Medulla oblongata (tissue), 1 donor: ENCODE data around the gene NTRK3.

Experiments
- DNase-seq: peaks from one replicate; pipeline ENCODE4 v3.0.0-alpha.2; 2015; ENCODE audit errors: extremely low spot score

Gene NTRK3

DNA sequence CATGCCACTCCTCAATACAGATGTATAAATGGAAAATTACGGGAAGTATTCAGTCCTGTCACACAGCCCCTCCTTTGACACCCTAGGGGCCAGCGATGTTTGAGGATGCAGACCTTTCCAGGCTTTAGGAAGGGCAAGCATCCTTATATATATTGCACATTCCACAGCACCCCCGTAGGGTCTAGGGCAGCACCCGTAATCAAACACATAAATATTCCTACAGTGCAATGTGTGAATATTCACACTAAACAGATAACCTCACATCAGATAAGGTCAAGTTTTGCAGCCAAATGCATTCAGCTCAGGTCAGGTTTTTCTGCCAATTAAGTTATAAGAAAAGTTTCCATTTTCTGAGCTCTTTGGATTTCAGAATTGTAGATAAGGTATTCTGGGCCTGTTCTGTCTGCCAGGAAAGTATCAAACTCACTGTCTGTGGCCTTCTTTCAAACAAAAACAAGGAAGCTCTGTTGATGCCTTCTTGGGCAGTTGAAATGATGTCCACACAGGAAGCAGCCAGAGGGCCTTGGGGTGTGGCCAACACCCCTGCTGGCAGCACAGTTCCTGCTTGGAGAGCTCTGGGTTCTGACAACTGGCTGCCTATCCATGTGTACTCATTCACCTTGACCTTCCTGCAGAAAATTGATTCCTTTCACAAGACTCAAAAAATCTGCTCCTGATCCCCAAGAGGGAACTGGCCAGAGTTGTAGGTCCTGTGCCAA, 427.0 kb downstream of the NTRK3 start:
- no peak for DNase-seq

DNA sequence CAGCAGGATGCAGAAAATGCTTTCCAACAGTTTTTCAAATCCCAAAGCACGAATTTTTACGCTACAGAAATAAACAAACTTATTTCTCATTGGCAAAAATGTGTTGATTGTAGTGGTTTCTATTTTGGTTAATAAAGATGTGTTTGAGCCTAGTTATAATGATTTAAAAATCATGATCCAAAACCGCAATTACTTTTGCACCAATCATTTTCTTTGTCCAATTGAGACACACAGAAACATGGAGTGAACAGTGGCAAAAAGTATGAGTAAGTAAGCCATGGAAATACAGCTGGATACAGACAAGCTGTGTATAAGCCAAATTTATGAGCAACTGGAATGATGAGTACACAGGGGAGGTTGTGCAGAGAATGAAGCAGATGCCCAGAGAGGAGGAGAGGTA, 427.9 kb downstream of the NTRK3 start:
- DNase-seq: no peak

DNA sequence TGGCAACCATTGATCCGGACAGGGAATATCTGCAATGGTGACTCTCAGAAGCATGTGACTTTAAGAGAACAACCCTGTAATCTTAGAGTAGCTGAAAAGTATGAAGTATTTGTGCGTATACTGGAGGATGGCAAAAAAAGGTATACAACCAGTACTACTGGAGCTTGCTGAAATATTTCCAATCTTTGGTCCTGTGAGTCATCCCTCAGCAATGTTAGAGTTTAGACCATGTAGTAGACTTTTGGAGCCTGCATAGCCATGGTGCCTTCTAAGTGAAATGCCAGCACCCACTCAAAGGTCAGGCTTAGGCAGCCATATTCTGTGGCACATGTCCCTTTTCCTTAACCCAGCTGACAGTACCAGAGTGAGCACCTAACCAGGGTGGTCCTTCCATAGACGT, 429.4 kb downstream of the NTRK3 start:
- DNase-seq: no peak

DNA sequence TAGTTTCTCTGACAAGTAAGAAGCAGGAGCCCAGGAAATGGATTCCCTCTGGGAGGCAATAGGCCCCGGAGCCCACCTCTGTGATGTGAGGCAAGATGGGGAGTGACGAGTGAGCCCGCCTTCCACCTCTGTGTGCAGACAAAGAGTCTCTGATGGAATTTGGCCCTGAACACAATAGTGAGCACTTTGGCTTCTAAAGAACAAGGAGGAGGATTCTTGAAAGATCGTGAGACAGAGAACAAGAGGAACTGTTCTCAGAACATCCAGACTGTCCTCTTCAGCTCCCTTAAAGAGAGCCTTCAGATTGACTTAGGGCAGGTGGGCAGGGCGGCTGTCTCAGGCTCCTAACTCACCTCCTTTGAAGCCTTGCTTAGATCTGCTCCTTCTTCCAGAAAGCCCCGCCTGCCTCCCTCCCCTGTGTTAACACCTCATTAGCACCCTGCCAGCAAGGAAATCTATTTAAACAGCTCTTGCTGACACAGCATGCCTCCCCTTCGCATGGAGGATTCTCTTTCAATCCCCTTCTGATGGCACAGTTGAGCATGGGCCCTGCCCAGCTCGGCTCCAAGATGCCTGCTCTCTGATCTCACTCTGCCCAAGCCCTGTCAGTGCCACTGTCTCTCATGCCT, 430.3 kb downstream of the NTRK3 start:
- no peak for DNase-seq

DNA sequence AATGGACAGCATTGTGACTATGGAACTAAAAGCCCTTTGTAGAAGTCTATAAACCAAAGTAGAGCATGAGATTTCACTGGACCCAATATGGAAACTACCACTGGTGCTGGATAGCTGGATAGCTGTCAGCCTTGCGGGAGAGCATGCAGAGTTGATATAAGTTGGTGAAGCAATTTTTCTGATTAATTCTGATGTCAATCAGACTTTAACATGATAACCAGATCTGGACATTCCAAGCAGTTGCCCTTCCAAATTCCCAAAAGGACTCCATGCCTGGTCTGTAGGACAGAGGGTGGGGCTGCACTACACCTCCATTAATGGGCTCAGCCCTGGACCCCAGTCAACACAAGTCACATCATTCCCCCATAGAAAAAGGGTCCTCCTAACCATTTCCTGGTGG, 437.8 kb downstream of the NTRK3 start:
- DNase-seq: no peak

DNA sequence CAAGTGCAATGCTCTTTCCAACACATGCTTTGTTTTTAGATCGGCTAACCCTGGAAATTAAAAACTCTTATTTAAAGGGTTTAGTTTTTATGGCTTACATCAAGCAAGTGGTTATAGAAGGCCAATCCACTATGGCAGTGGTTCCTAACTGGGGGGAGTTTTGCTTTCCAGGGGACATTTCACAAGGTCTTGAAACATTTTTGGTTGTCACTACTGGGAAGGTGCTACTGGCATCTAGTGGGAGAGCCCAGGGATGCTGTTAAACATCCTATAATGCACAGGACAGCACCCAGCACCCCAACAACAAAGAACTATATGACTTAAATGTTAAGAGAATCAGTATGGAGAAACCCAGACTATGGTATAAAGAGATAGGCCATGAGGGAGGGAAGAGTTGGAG, 439.0 kb downstream of the NTRK3 start:
- no peak for DNase-seq

DNA sequence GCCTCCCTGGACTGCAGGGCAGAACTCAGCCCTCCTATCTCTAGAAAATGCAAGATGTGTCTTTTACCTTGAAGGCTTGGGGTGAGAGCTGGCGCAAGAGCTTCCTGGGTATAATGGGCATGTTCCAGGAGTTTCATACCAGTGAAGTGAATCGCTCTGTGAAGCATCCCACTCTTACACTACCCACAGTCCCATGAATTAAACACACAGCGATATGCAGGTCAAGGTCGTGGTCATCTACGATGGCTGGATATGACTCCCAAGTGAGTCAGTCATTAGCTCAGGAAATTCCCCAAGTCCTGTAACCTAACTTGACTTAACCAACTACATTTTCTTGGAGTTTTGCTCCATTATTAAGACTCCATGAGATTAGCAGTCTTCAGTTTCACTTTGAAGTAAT, 439.7 kb downstream of the NTRK3 start:
- no peak for DNase-seq

DNA sequence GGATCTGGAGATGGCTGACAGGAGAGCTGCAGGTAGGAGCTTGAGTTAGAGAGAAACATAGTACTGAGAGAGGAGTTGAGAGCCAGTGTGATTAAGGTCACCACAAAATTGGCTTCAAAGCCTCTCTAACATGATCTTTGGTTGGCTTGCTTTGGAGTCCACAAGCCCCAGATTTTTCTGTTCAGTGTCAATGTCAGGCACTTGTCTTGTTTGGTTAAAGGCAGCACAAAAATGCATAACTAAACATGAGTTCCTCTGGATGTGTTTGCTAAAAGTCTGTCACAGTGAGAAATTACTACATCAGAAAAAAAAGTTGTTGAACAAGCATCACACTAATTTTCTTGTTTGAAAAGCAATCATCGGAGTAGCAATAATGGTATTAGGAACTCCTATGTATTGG, 440.5 kb downstream of the NTRK3 start:
- DNase-seq: no peak
